ENCODE results near the gene DPF1.
A peak's percentile ranks its signal among the peaks of the same experiment; 100 is the strongest.

GRCh38 chr19:38233740-38234251 lies 9.8 kb upstream of the DPF1 start:
- peak; percentile 13 to 43 (median 23) for TF ChIP-seq CTCF (IDR thresholded peaks at IDR 0.05)
- no peak for TF ChIP-seq POLR2A (IDR thresholded peaks at IDR 0.05)

Data from ovary (tissue), 3 donors.